ENCODE data around the gene CDHR2.

- no peak for TF ChIP-seq FOXP2 (optimal IDR thresholded peaks at IDR 0.05; ENCODE audit: control extremely low read depth, extremely low read length, insufficient read depth)
- TF ChIP-seq POLR2AphosphoS5 (IDR thresholded peaks at IDR 0.05; ENCODE audit: borderline replicate concordance, low read depth, low read length): no peak
Observed at GRCh38 chr5:176553260-176554085, 4.3 kb downstream of the CDHR2 start.
